OCI-LY1 (cell line): Measurements from ENCODE around the gene CEP152.

Experiments
- H2AFZ ChIP-seq: fragments of 200-600 bp; sonication (generic), shearing (Covaris generic); 2 replicates; pipeline ENCODE4 v1.6.0; 2014; ENCODE audit warnings: antibody characterized with exemption, mild to moderate bottlenecking, low read length
- H3F3A ChIP-seq: fragments of 200-600 bp; sonication (generic), shearing (Covaris generic); 2 replicates; pipeline ENCODE4 v1.6.0; 2014; ENCODE audit warnings: mild to moderate bottlenecking, antibody characterized with exemption, low read length, moderate library complexity; ENCODE audit not compliant: insufficient read depth
- H3K27ac ChIP-seq: fragments of 200-600 bp; sonication (generic); 2 replicates; pipeline ENCODE4 v1.5.1; 2014; ENCODE audit warnings: low read length, mixed run types, mild to moderate bottlenecking, low read depth; ENCODE audit not compliant: poor library complexity, severe bottlenecking
- H3K27me3 ChIP-seq: fragments of 200-600 bp; sonication (generic); 2 replicates; pipeline ENCODE4 v1.6.0; 2014; ENCODE audit warnings: antibody characterized with exemption, mild to moderate bottlenecking, low read length, moderate library complexity; ENCODE audit not compliant: insufficient read depth
- H3K36me3 ChIP-seq: fragments of 200-600 bp; sonication (generic); 2 replicates; pipeline ENCODE4 v1.6.1; 2014; ENCODE audit warnings: mild to moderate bottlenecking, antibody characterized with exemption, low read length, moderate library complexity, mixed read lengths; ENCODE audit not compliant: insufficient read depth
- H3K4me1 ChIP-seq: fragments of 200-600 bp; sonication (generic); 2 replicates; pipeline ENCODE4 v1.5.1; 2014; ENCODE audit warnings: mild to moderate bottlenecking, low read length, moderate library complexity; ENCODE audit not compliant: insufficient read depth, severe bottlenecking
- H3K4me2 ChIP-seq: fragments of 200-600 bp; sonication (generic), shearing (Covaris generic); 2 replicates; pipeline ENCODE4 v1.6.1; 2014; ENCODE audit warnings: low read length
- H3K4me3 ChIP-seq: fragments of 200-600 bp; sonication (generic); 2 replicates; pipeline ENCODE4 v1.5.1; 2014; ENCODE audit warnings: low read length, low read depth, mild to moderate bottlenecking, mixed read lengths; ENCODE audit not compliant: poor library complexity, severe bottlenecking
- H3K79me2 ChIP-seq: fragments of 200-600 bp; shearing (Covaris generic); 2 replicates; pipeline ENCODE4 v1.6.1; 2016; ENCODE audit warnings: mixed run types, low read length, mixed read lengths; ENCODE audit not compliant: insufficient read depth
- H3K9ac ChIP-seq: fragments of 200-600 bp; sonication (generic), shearing (Covaris generic); 2 replicates; pipeline ENCODE4 v1.6.1; 2014; ENCODE audit warnings: mild to moderate bottlenecking, low read length, mixed read lengths
- H3K9me2 ChIP-seq: fragments of 200-600 bp; sonication (generic), shearing (Covaris generic); 2 replicates; pipeline ENCODE4 v1.6.1; 2014; ENCODE audit warnings: low read depth, mild to moderate bottlenecking, low read length, mixed read lengths
- H3K9me3 ChIP-seq: fragments of 200-600 bp; shearing (Covaris generic); 2 replicates; pipeline ENCODE4 v1.6.1; 2014; ENCODE audit warnings: low read length, mixed read lengths
- H4K20me1 ChIP-seq: fragments of 200-600 bp; sonication (generic), shearing (Covaris generic); 2 replicates; pipeline ENCODE4 v1.6.0; 2016; ENCODE audit warnings: mild to moderate bottlenecking, low read length; ENCODE audit not compliant: insufficient read depth
- EZH2 ChIP-seq: fragments of 200-600 bp; sonication (generic), shearing (Covaris generic); IDR thresholded peaks from 2 replicates; pipeline ENCODE4 v1.8.0; 2017; ENCODE audit warnings: borderline replicate concordance, mixed run types, mild to moderate bottlenecking, antibody characterized with exemption, low read length, moderate library complexity, mixed read lengths
- TF ChIP-seq, protein P1 (sequence below): fragments of 200-600 bp; sonication (generic), shearing (Covaris generic); IDR thresholded peaks from 2 replicates; pipeline ENCODE4 v1.5.1; 2017; ENCODE audit warnings: mild to moderate bottlenecking, antibody characterized with exemption, low read length, moderate library complexity, mixed read lengths

CEP152 gene

DNA sequence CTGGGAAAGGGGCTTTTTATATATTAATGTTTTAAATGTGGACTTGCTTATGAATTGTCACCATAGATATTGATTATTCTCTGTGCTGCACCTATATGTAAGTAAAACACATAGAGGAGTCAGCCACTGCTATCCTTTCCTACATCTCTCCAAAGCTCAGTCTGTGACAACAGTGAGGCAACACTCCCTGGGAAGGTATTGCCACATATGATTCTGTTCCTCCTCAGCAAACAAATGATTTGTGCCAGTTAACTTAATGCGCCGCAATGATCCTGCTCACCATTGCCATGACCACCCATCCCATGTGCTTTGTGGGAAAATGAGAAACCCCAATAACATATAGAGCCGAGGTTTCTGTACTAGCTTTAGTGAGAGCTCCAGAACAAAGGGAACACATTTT, 90.2 kb downstream of the CEP152 start:
- Histone ChIP-seq H3K9ac (no peak overlapping the region), H3K79me2 (no peaks in the 10 kb centered on the region), H3K9me3 (peaks cover 7% of the 10 kb centered on the region), H2AFZ (no peak overlapping the region), H3K36me3 (no peaks in the 10 kb centered on the region), H4K20me1 (no peaks in the 10 kb centered on the region), H3K4me1 (no peaks in the 10 kb centered on the region), H3K4me3 (no peak overlapping the region), H3F3A (no peaks in the 10 kb centered on the region), H3K4me2 (no peak overlapping the region), H3K27ac (no peak overlapping the region), H3K9me2 (no peaks in the 10 kb centered on the region), H3K27me3 (no peaks in the 10 kb centered on the region)
- TF ChIP-seq, protein P1, sequence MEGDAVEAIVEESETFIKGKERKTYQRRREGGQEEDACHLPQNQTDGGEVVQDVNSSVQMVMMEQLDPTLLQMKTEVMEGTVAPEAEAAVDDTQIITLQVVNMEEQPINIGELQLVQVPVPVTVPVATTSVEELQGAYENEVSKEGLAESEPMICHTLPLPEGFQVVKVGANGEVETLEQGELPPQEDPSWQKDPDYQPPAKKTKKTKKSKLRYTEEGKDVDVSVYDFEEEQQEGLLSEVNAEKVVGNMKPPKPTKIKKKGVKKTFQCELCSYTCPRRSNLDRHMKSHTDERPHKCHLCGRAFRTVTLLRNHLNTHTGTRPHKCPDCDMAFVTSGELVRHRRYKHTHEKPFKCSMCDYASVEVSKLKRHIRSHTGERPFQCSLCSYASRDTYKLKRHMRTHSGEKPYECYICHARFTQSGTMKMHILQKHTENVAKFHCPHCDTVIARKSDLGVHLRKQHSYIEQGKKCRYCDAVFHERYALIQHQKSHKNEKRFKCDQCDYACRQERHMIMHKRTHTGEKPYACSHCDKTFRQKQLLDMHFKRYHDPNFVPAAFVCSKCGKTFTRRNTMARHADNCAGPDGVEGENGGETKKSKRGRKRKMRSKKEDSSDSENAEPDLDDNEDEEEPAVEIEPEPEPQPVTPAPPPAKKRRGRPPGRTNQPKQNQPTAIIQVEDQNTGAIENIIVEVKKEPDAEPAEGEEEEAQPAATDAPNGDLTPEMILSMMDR: no peak
- TF ChIP-seq EZH2: no peak

DNA sequence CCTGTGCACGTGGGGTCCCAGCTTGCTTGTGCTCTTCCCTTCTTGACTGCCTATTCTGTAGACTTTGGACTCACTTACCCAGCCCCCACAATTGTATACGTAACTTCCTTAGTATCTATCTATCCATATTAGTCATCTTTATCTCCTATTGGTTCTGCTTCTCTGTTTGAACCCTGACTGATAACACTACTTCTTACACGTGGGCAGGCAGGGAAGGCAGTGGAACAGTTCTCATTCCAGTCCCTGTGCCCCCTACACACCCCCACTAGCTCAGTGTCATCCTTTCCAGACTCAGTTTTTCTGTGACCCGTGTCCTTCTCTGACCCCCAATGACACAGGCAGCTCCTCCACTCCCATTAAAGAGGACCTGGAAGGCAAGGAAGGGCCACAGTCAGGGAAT, 91.2 kb downstream of the CEP152 start:
- Histone ChIP-seq H3K27ac (no peak overlapping the region), H3K9me3 (peaks cover 9% of the 10 kb centered on the region), H3K9me2 (no peaks in the 10 kb centered on the region), H3K4me2 (no peak overlapping the region), H2AFZ (no peak overlapping the region), H3K4me3 (no peak overlapping the region), H3K4me1 (no peaks in the 10 kb centered on the region), H3K79me2 (no peaks in the 10 kb centered on the region), H3K36me3 (no peaks in the 10 kb centered on the region), H4K20me1 (no peaks in the 10 kb centered on the region), H3K9ac (no peak overlapping the region), H3K27me3 (no peaks in the 10 kb centered on the region), H3F3A (no peaks in the 10 kb centered on the region)
- TF ChIP-seq, protein P1: no peak
- TF ChIP-seq EZH2: no peak

DNA sequence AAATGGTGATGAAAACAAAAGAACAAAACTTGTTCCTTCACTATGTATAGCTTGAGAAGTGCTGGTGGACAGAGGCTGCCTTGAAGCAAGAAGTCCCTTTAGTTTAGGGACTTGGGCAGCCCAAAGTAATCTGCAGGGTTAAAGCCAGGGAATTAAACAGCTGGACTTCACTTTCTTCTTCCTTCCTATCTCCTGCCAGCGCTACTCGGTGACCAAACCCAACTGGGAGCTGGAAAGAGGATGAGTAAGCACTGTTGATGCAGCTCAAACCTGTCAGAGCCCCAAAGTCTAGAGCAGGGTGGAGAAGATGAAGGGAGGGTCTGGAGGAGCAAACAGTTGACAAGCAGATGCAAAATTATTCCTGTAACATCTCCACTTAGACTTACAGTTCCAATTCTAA, 92.2 kb downstream of the CEP152 start:
- Histone ChIP-seq H3K27me3 (no peaks in the 10 kb centered on the region), H3K27ac (no peak overlapping the region), H3K9me3 (peaks cover 9% of the 10 kb centered on the region), H3K79me2 (no peaks in the 10 kb centered on the region), H4K20me1 (no peaks in the 10 kb centered on the region), H3K9me2 (no peaks in the 10 kb centered on the region), H3K4me3 (no peak overlapping the region), H3K4me1 (no peaks in the 10 kb centered on the region), H2AFZ (no peak overlapping the region), H3K36me3 (no peaks in the 10 kb centered on the region), H3K9ac (no peak overlapping the region), H3F3A (no peaks in the 10 kb centered on the region), H3K4me2 (no peak overlapping the region)
- TF ChIP-seq, protein P1: no peak
- TF ChIP-seq EZH2: no peak
